ENCODE results near the gene ZCCHC14.

- TF ChIP-seq POLR2A (IDR thresholded peaks at IDR 0.05) = no peak
- no peak for TF ChIP-seq CTCF (IDR thresholded peaks at IDR 0.05)
Observed at GRCh38 chr16:87536795-87537142, 43.9 kb upstream of the ZCCHC14 start.
